Loucy (cell line): Measurements from ENCODE around the gene TBL1XR1.

Experiments
- H2AFZ ChIP-seq: fragments of 200-600 bp; sonication (generic); 2 replicates; pipeline ENCODE4 v1.6.0; 2016; ENCODE audit warnings: antibody characterized with exemption, mild to moderate bottlenecking, low read length, moderate library complexity
- H3F3A ChIP-seq: fragments of 200-600 bp; 2 replicates; pipeline ENCODE4 v1.6.0; 2016; ENCODE audit warnings: antibody characterized with exemption, low read depth, mild to moderate bottlenecking
- H3K27me3 ChIP-seq: fragments of 200-600 bp; sonication (generic); 2 replicates; pipeline ENCODE4 v1.6.1; 2014; ENCODE audit warnings: low read length, mild to moderate bottlenecking; ENCODE audit not compliant: insufficient read depth, poor library complexity, severe bottlenecking
- H3K36me3 ChIP-seq: fragments of 200-600 bp; sonication (generic); 2 replicates; pipeline ENCODE4 v1.6.1; 2016; ENCODE audit warnings: low read length; ENCODE audit not compliant: insufficient read depth
- H3K4me1 ChIP-seq: fragments of 200-600 bp; sonication (generic); 2 replicates; pipeline ENCODE4 v1.5.1; 2014; ENCODE audit warnings: low read length, mild to moderate bottlenecking; ENCODE audit not compliant: insufficient read depth, poor library complexity, severe bottlenecking
- H3K4me2 ChIP-seq: fragments of 200-600 bp; sonication (generic); 2 replicates; pipeline ENCODE4 v1.6.0; 2014; ENCODE audit warnings: antibody characterized with exemption, low read length, low read depth, mild to moderate bottlenecking; ENCODE audit not compliant: poor library complexity, severe bottlenecking
- H3K4me3 ChIP-seq: fragments of 200-600 bp; sonication (generic); 2 replicates; pipeline ENCODE4 v1.5.1; 2014; ENCODE audit warnings: low read length, mild to moderate bottlenecking, mixed read lengths; ENCODE audit not compliant: poor library complexity, severe bottlenecking
- H3K79me2 ChIP-seq: fragments of 200-600 bp; sonication (generic); 2 replicates; pipeline ENCODE4 v1.6.1; 2014; ENCODE audit warnings: low read length; ENCODE audit not compliant: insufficient read depth
- H3K9ac ChIP-seq: fragments of 200-600 bp; sonication (generic); 2 replicates; pipeline ENCODE4 v1.6.0; 2014; ENCODE audit warnings: mild to moderate bottlenecking, low read depth, low read length, moderate library complexity; ENCODE audit not compliant: poor library complexity, severe bottlenecking
- H3K9me2 ChIP-seq: fragments of 200-600 bp; sonication (generic); replicated peaks from 2 replicates; pipeline ENCODE4 v1.6.1; 2016; ENCODE audit warnings: low read depth, low read length, mixed read lengths
- H3K9me3 ChIP-seq: fragments of 200-600 bp; sonication (generic); 2 replicates; pipeline ENCODE4 v1.6.1; 2014; ENCODE audit warnings: mild to moderate bottlenecking, antibody characterized with exemption, low read length, low read depth; ENCODE audit not compliant: insufficient read depth
- H4K20me1 ChIP-seq: fragments of 200-600 bp; sonication (generic); 2 replicates; pipeline ENCODE4 v1.6.0; 2014; ENCODE audit warnings: antibody characterized with exemption, low read length, mild to moderate bottlenecking; ENCODE audit not compliant: insufficient read depth, poor library complexity, severe bottlenecking
- EZH2phosphoT487 ChIP-seq: fragments of 200-600 bp; IDR thresholded peaks from 2 replicates; pipeline ENCODE4 v1.6.1; 2018; ENCODE audit warnings: antibody characterized with exemption, mild to moderate bottlenecking, moderate library complexity, borderline replicate concordance
- TF ChIP-seq, protein P1 (sequence below): fragments of 200-600 bp; sonication (generic); conservative IDR thresholded peaks from 2 replicates; pipeline ENCODE4 v1.5.1; 2014; ENCODE audit warnings: mild to moderate bottlenecking, antibody characterized with exemption, low read length

Gene TBL1XR1

DNA sequence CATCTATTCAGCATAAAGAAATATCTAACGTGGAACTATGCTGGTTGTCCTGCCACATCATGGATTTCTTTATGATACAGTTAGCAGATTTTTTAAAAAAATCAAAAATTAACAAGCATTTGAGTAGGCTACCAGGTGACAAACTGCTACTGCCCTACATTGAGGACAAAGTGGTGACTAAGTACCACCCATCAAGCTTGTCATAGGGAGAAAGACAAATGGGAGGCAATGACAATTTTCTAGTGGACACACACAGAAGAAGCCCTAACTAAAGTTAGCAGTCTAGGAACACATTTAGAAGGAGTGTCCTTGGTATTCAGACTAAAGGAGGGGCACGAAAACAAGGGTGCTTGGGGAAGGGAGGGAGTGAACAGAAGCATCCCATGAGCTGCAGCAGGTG is 131.2 kb downstream of the TBL1XR1 start:
- Histone ChIP-seq H3K27me3 (no peaks in the 10 kb centered on the region), H3K79me2 (peaks cover 100% of the 10 kb centered on the region), H3K36me3 (peaks cover 27% of the 10 kb centered on the region; the same call in 1 of the 2 replicates), H3K9me2 (no peaks in the 10 kb centered on the region), H2AFZ (no peak overlapping the region), H3K9ac (no peak overlapping the region), H3K4me1 (peaks cover 10% of the 10 kb centered on the region), H3K4me2 (no peak overlapping the region), H3F3A (no peaks in the 10 kb centered on the region), H3K9me3 (no peaks in the 10 kb centered on the region), H3K4me3 (no peak overlapping the region), H4K20me1 (peaks cover 89% of the 10 kb centered on the region)
- no peak for TF ChIP-seq EZH2phosphoT487
- TF ChIP-seq, protein P1, sequence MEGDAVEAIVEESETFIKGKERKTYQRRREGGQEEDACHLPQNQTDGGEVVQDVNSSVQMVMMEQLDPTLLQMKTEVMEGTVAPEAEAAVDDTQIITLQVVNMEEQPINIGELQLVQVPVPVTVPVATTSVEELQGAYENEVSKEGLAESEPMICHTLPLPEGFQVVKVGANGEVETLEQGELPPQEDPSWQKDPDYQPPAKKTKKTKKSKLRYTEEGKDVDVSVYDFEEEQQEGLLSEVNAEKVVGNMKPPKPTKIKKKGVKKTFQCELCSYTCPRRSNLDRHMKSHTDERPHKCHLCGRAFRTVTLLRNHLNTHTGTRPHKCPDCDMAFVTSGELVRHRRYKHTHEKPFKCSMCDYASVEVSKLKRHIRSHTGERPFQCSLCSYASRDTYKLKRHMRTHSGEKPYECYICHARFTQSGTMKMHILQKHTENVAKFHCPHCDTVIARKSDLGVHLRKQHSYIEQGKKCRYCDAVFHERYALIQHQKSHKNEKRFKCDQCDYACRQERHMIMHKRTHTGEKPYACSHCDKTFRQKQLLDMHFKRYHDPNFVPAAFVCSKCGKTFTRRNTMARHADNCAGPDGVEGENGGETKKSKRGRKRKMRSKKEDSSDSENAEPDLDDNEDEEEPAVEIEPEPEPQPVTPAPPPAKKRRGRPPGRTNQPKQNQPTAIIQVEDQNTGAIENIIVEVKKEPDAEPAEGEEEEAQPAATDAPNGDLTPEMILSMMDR = no peak

DNA sequence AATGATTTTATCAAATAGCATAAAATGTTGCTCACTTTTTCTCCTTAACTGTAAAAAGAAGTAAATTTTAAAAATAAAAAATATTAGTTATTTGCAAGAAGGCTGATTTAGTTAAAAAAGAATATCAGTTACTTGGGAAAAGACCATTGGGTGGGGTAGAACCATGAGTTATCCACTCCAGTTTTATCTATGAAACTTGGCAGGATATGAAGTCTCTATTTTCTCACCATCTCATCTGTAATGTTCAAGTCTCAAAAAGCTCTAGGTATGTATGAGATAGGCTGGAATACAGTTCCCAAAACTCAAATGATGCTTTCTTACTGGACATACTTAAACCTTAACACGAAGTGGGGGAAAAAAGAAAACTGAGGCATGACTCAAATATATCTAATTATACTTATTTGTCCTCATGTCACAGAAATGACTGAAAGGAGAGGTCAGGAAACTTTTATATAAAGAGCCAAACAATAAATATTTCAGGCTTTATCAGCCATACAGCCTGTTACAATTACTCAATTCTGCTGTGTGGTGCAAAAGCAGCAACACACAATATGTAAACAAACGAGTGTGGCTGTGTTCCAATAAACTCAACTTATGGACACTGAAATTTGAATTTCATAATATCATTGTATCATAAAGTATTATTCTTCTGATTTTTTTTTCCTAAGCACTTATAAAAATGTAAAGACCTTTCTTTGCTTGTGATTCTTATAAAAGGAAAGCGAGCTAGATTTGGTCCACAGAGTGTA is 131.8 kb downstream of the TBL1XR1 start:
- peaks cover 28% of the 10 kb centered on the region; the same call in 1 of the 2 replicates for H3K36me3 ChIP-seq
- no peak overlapping the region for H3K9ac ChIP-seq
- no peaks in the 10 kb centered on the region for H3F3A ChIP-seq
- H3K4me3 ChIP-seq = no peak overlapping the region
- peaks cover 85% of the 10 kb centered on the region for H4K20me1 ChIP-seq
- peaks cover 99% of the 10 kb centered on the region for H3K79me2 ChIP-seq
- H3K4me1 ChIP-seq = peaks cover 10% of the 10 kb centered on the region
- no peaks in the 10 kb centered on the region for H3K9me3 ChIP-seq
- TF ChIP-seq EZH2phosphoT487 = no peak
- TF ChIP-seq, protein P1 = no peak
- H3K9me2 ChIP-seq = no peaks in the 10 kb centered on the region
- no peak overlapping the region for H3K4me2 ChIP-seq
- H3K27me3 ChIP-seq = no peaks in the 10 kb centered on the region
- H2AFZ ChIP-seq = no peak overlapping the region

DNA sequence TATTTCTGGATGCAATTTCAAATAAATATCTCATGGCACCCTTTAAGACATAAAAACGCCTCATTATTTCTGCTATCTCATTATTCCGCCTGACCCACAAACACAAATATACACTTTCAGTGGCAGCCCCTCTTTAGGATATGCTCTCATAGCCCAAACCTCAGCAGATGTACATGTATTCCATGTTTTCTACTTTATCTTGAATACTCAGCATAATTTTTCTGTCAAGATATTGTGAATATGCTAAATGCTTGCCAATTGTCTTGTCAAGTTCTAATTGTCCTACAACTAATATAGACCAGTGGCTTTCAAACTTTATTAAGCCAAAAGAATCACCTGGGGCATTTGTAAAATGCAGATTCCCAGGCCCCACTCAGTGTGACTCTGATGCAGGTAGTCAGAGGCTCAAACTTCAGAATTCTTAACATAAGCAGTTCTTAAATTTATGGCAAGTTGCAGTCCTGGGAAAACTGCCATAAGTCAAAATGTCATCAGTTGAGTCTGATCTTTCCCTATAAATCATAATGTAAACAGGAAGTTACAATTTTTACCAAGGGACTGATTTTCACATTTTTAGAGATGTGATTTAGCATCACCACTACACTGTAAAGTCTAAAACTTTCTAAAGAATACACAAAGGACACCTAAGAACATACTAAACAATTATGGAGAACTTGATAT is 135.1 kb downstream of the TBL1XR1 start:
- Histone ChIP-seq H3K4me1 (peaks cover 10% of the 10 kb centered on the region), H3K4me3 (no peak overlapping the region), H3K9ac (no peak overlapping the region), H3K27me3 (no peaks in the 10 kb centered on the region), H3F3A (no peaks in the 10 kb centered on the region), H4K20me1 (peaks cover 80% of the 10 kb centered on the region), H3K36me3 (peaks cover 40% of the 10 kb centered on the region; the same call in 1 of the 2 replicates), H2AFZ (no peak overlapping the region), H3K9me2 (no peaks in the 10 kb centered on the region), H3K9me3 (no peaks in the 10 kb centered on the region), H3K4me2 (no peak overlapping the region), H3K79me2 (peaks cover 98% of the 10 kb centered on the region)
- TF ChIP-seq, protein P1 = no peak
- TF ChIP-seq EZH2phosphoT487 = no peak
